Vagina (tissue), 2 donors: ENCODE results near the gene CFAP73.

ENCODE experiments used
- POLR2A ChIP-seq, 2 donors: fragments of 450-650 bp; IDR thresholded peaks; one replicate each; pipeline ENCODE4 v1.6.1; 2017; ENCODE audit warnings: antibody characterized with exemption in 2 of 2, mild to moderate bottlenecking in 2 of 2, moderate library complexity in 2 of 2
- POLR2AphosphoS5 ChIP-seq, 2 donors: sonication (generic); formaldehyde crosslinking; IDR thresholded peaks; one replicate each; pipeline ENCODE4 v1.9.0; 2017; ENCODE audit warnings: antibody characterized with exemption in 2 of 2, mild to moderate bottlenecking in 2 of 2, low read depth in 1 of 2; ENCODE audit not compliant: insufficient read depth in 1 of 2

GRCh38 chr12:113185180-113186032 lies 35.9 kb downstream of the CFAP73 start, which contains the start of the genes DDX54 and RITA1:
- TF ChIP-seq POLR2A (IDR thresholded peaks at IDR 0.05), result no peak
- TF ChIP-seq POLR2AphosphoS5 (IDR thresholded peaks at IDR 0.05; ENCODE audit: insufficient read depth in 1 of 2, low read depth in 1 of 2), result peak; percentile 13 to 89
